GM21576 (cell line): ENCODE results near the gene QRSL1.
"Not testable (repeated sequence)": the region's sequence is repeated elsewhere in the genome, so short reads cannot be mapped to it uniquely, and the experiment has no call there.

ENCODE experiments used
- ATAC-seq: cut with Tn5 transposase; IDR thresholded peaks from one replicate; pipeline ENCODE4 v1.9.1; 2021; ENCODE audit warnings: mild to moderate bottlenecking, moderate library complexity; ENCODE audit not compliant: unreplicated experiment

Gene QRSL1

GRCh38 chr6:106674541-106675229, 45.3 kb downstream of the QRSL1 start:
- no peak for ATAC-seq

- no peak for ATAC-seq
Observed at GRCh38 chr6:106677282-106677681, 47.9 kb downstream of the QRSL1 start.

GRCh38 chr6:106684011-106684410, 54.6 kb downstream of the QRSL1 start:
- no peak for ATAC-seq

GRCh38 chr6:106685833-106686232, 56.5 kb downstream of the QRSL1 start:
- ATAC-seq, result no peak

GRCh38 chr6:106688177-106688951, 59.0 kb downstream of the QRSL1 start:
- ATAC-seq, result peak; percentile 46

GRCh38 chr6:106692112-106692818, 62.9 kb downstream of the QRSL1 start:
- no peak for ATAC-seq

- no peak for ATAC-seq
Observed at GRCh38 chr6:106692819-106693208, 63.4 kb downstream of the QRSL1 start.

GRCh38 chr6:106693418-106693817, 64.0 kb downstream of the QRSL1 start:
- ATAC-seq, result no peak

GRCh38 chr6:106694343-106694742, 65.0 kb downstream of the QRSL1 start:
- ATAC-seq, result no peak

GRCh38 chr6:106700581-106700980, 71.2 kb downstream of the QRSL1 start:
- ATAC-seq, result no peak

- not testable (repeated sequence) for ATAC-seq
Observed at GRCh38 chr6:106701201-106701600, 71.8 kb downstream of the QRSL1 start.

- peak; percentile 40 for ATAC-seq
Observed at GRCh38 chr6:106702046-106702445, 72.7 kb downstream of the QRSL1 start.

GRCh38 chr6:106702451-106703110, 73.2 kb downstream of the QRSL1 start:
- ATAC-seq, result peak; percentile 98

- ATAC-seq, result no peak
Observed at GRCh38 chr6:106704327-106704726, 74.9 kb downstream of the QRSL1 start.

- no peak for ATAC-seq
Observed at GRCh38 chr6:106705156-106705555, 75.8 kb downstream of the QRSL1 start.

GRCh38 chr6:106710580-106710979, 81.2 kb downstream of the QRSL1 start:
- ATAC-seq, result no peak

GRCh38 chr6:106714281-106714680, 84.9 kb downstream of the QRSL1 start:
- no peak for ATAC-seq

- no peak for ATAC-seq
Observed at GRCh38 chr6:106715922-106716321, 86.5 kb downstream of the QRSL1 start.

GRCh38 chr6:106716966-106717365, 87.6 kb downstream of the QRSL1 start:
- no peak for ATAC-seq
